Ishikawa (cell line): Measurements from ENCODE around the gene ZNF662.
A peak's percentile ranks its signal among the peaks of the same experiment; 100 is the strongest.

Experiments
- CEBPB ChIP-seq: IDR thresholded peaks from 2 replicates; pipeline ENCODE4 v1.6.1; 2012
- CREB1 ChIP-seq: IDR thresholded peaks from 2 replicates; pipeline ENCODE4 v1.6.1; 2012; ENCODE audit warnings: low read depth
- EGR1 ChIP-seq: IDR thresholded peaks from 2 replicates; pipeline ENCODE4 v1.6.1; 2012
- EP300 ChIP-seq: IDR thresholded peaks from 2 replicates; pipeline ENCODE4 v1.6.1; 2012; ENCODE audit warnings: borderline replicate concordance
- FOXM1 ChIP-seq: IDR thresholded peaks from 2 replicates; pipeline ENCODE4 v1.6.1; 2012; ENCODE audit warnings: low read depth, borderline replicate concordance
- NFIC ChIP-seq: IDR thresholded peaks from 2 replicates; pipeline ENCODE4 v1.6.1; 2012
- RAD21 ChIP-seq: IDR thresholded peaks from 2 replicates; pipeline ENCODE4 v1.6.1; 2012; ENCODE audit warnings: low read depth
- REST ChIP-seq: IDR thresholded peaks from 2 replicates; pipeline ENCODE4 v1.6.1; 2012; ENCODE audit warnings: low read depth, mild to moderate bottlenecking
- TAF1 ChIP-seq: IDR thresholded peaks from 2 replicates; pipeline ENCODE4 v1.6.1; 2012; ENCODE audit warnings: low read depth, mild to moderate bottlenecking
- TCF12 ChIP-seq: IDR thresholded peaks from 2 replicates; pipeline ENCODE4 v1.6.1; 2012; ENCODE audit warnings: low read depth
- TEAD4 ChIP-seq: IDR thresholded peaks from 2 replicates; pipeline ENCODE4 v1.6.1; 2012
- YY1 ChIP-seq: IDR thresholded peaks from 2 replicates; pipeline ENCODE4 v1.6.1; 2012; ENCODE audit warnings: low read depth
- ZBTB7A ChIP-seq: IDR thresholded peaks from 2 replicates; pipeline ENCODE4 v1.6.1; 2012; ENCODE audit warnings: low read depth
- TF ChIP-seq, protein P1 (sequence below): IDR thresholded peaks from 2 replicates; pipeline ENCODE4 v1.6.1; 2012
- TF ChIP-seq, protein P2 (sequence below): IDR thresholded peaks from 2 replicates; pipeline ENCODE4 v1.6.1; 2012

The ZNF662 gene

GRCh38 chr3:42880601-42881451, 25.1 kb upstream of the ZNF662 start:
- TF ChIP-seq NFIC = no peak
- TF ChIP-seq REST = no peak
- TF ChIP-seq TEAD4 = no peak
- no peak for TF ChIP-seq YY1
- peak; percentile 95 for TF ChIP-seq RAD21
- TF ChIP-seq, protein P1, sequence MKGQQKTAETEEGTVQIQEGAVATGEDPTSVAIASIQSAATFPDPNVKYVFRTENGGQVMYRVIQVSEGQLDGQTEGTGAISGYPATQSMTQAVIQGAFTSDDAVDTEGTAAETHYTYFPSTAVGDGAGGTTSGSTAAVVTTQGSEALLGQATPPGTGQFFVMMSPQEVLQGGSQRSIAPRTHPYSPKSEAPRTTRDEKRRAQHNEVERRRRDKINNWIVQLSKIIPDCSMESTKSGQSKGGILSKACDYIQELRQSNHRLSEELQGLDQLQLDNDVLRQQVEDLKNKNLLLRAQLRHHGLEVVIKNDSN = no peak

GRCh38 chr3:42884324-42884723, 21.6 kb upstream of the ZNF662 start:
- TF ChIP-seq RAD21 (no peak), TCF12 (no peak), TAF1 (no peak), TEAD4 (no peak), NFIC (no peak), REST (no peak), FOXM1 (no peak), CREB1 (no peak), CEBPB (no peak), YY1 (no peak), ZBTB7A (no peak), EGR1 (no peak), EP300 (no peak)
- TF ChIP-seq, protein P1 = no peak
- TF ChIP-seq, protein P2, sequence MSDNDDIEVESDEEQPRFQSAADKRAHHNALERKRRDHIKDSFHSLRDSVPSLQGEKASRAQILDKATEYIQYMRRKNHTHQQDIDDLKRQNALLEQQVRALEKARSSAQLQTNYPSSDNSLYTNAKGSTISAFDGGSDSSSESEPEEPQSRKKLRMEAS = no peak

DNA sequence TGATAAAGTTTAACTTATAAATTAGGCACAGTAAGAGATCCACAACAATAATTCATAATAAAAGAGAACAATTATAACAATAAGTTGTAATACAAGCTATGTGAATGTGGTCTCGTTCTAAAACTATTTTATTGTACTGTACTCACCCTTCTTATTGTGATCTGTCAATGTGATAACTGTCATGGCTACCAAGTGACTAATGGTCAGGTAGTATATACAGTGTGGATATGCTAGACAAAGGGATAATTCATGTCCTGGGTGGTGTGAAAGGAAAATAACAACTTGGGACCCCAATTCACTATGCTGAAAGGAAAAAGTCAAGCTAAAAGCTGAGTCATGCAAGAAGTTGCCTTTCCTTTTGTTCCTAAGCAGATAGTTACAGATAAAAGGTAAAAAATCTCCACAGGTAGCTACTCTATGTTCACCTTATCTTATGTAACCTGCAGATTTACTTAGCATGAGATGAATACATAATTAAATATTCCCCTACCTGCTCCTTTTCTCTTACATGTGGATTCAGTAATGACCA, 19.6 kb upstream of the ZNF662 start:
- TF ChIP-seq, protein P2 = no peak
- no peak for TF ChIP-seq NFIC
- no peak for TF ChIP-seq FOXM1
- TF ChIP-seq EP300 = no peak
- no peak for TF ChIP-seq TCF12

DNA sequence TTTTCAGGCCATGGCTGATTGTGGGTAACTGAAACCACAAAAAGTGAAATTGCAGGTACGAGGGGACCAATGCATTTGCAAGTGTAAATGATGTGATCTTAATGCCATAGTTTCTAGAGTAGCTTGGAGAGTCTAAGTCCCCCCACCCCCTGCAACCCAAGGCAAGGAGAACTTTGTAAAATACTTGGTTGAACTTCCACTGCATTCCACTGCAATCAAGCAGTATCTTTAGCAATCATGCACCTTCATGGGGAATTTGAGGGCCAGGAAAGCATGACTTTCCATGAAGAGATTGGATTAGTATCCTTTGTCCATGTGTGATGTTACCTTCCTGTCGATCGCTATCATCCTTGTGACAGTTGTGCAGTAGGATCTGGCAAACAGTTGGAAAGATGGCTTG, 18.9 kb upstream of the ZNF662 start:
- no peak for TF ChIP-seq NFIC
- no peak for TF ChIP-seq EP300
- TF ChIP-seq CREB1 = no peak
- no peak for TF ChIP-seq RAD21
- TF ChIP-seq FOXM1 = no peak
- no peak for TF ChIP-seq ZBTB7A
- no peak for TF ChIP-seq EGR1
- no peak for TF ChIP-seq REST
- no peak for TF ChIP-seq YY1
- no peak for TF ChIP-seq TCF12
- TF ChIP-seq TEAD4 = no peak
- TF ChIP-seq, protein P2 = no peak
- no peak for TF ChIP-seq CEBPB
- TF ChIP-seq, protein P1 = no peak
- TF ChIP-seq TAF1 = no peak
